HEK293T (cell line): Measurements from ENCODE around the gene MED4.

Source experiments
- ARNT ChIP-seq: fragments of 450-650 bp; IDR thresholded peaks from 2 replicates; pipeline ENCODE4 v1.6.1; 2017; ENCODE audit warnings: mild to moderate bottlenecking
- BHLHE40 ChIP-seq: fragments of 450-650 bp; IDR thresholded peaks from 2 replicates; pipeline ENCODE4 v1.6.1; 2016; ENCODE audit warnings: mild to moderate bottlenecking, moderate library complexity, borderline replicate concordance
- CTBP1 ChIP-seq: fragments of 450-650 bp; IDR thresholded peaks from 2 replicates; pipeline ENCODE4 v1.6.1; 2016; ENCODE audit warnings: borderline replicate concordance
- ELF4 ChIP-seq: fragments of 450-650 bp; IDR thresholded peaks from 2 replicates; pipeline ENCODE4 v1.6.1; 2017; ENCODE audit warnings: antibody characterized with exemption
- FOXA1 ChIP-seq: fragments of 450-650 bp; IDR thresholded peaks from 2 replicates; pipeline ENCODE4 v1.6.1; 2016; ENCODE audit warnings: mild to moderate bottlenecking
- FOXK2 ChIP-seq: fragments of 450-650 bp; IDR thresholded peaks from 2 replicates; pipeline ENCODE4 v1.6.1; 2016; ENCODE audit warnings: mild to moderate bottlenecking
- FOXM1 ChIP-seq: fragments of 450-650 bp; IDR thresholded peaks from 2 replicates; pipeline ENCODE4 v1.6.1; 2017; ENCODE audit warnings: mild to moderate bottlenecking, borderline replicate concordance
- HDGF ChIP-seq: fragments of 450-650 bp; IDR thresholded peaks from 2 replicates; pipeline ENCODE4 v1.6.1; 2017; ENCODE audit warnings: antibody characterized with exemption, borderline replicate concordance
- NFRKB ChIP-seq: fragments of 450-650 bp; IDR thresholded peaks from 2 replicates; pipeline ENCODE4 v1.6.1; 2016; ENCODE audit warnings: mild to moderate bottlenecking, moderate library complexity
- SP1 ChIP-seq: fragments of 450-650 bp; IDR thresholded peaks from 2 replicates; pipeline ENCODE4 v1.6.1; 2017
- SUZ12 ChIP-seq: fragments of 450-650 bp; IDR thresholded peaks from 2 replicates; pipeline ENCODE4 v1.6.1; 2016; ENCODE audit warnings: mild to moderate bottlenecking
- TARDBP ChIP-seq: fragments of 450-650 bp; IDR thresholded peaks from 2 replicates; pipeline ENCODE4 v1.6.1; 2016
- ZNF384 ChIP-seq: fragments of 450-650 bp; IDR thresholded peaks from 2 replicates; pipeline ENCODE4 v1.6.1; 2016
- TF ChIP-seq, protein P1 (sequence below): fragments of 450-650 bp; IDR thresholded peaks from 2 replicates; pipeline ENCODE4 v1.6.1; 2016

GRCh38 chr13:48093588-48093987 lies 1.3 kb downstream of the MED4 start:
- TF ChIP-seq HDGF (no peak), FOXK2 (no peak), SUZ12 (no peak), ZNF384 (no peak), CTBP1 (no peak), ELF4 (no peak), TARDBP (no peak), SP1 (no peak), NFRKB (no peak), FOXA1 (no peak), BHLHE40 (no peak), FOXM1 (no peak), ARNT (no peak)
- TF ChIP-seq, protein P1, sequence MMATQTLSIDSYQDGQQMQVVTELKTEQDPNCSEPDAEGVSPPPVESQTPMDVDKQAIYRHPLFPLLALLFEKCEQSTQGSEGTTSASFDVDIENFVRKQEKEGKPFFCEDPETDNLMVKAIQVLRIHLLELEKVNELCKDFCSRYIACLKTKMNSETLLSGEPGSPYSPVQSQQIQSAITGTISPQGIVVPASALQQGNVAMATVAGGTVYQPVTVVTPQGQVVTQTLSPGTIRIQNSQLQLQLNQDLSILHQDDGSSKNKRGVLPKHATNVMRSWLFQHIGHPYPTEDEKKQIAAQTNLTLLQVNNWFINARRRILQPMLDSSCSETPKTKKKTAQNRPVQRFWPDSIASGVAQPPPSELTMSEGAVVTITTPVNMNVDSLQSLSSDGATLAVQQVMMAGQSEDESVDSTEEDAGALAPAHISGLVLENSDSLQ, result no peak
